WERI-Rb-1 (cell line): ENCODE data around the gene TJP3.
"Not testable (repeated sequence)": the region's sequence is repeated elsewhere in the genome, so short reads cannot be mapped to it uniquely, and the experiment has no call there.

Experiments used
- DNase-seq: peaks from one replicate; pipeline ENCODE4 v3.0.0-alpha.2; 2020
- H3K27ac ChIP-seq: fragments of 250-450 bp; sonication (Bioruptor Pico); 2 replicates; pipeline ENCODE4 v1.5.1; 2020; ENCODE audit warnings: mild to moderate bottlenecking, moderate library complexity
- H3K27me3 ChIP-seq: fragments of 250-450 bp; sonication (Bioruptor Pico); 2 replicates; pipeline ENCODE4 v1.5.1; 2021; ENCODE audit warnings: mild to moderate bottlenecking, low read depth, moderate library complexity; ENCODE audit not compliant: insufficient read depth, severe bottlenecking
- H3K36me3 ChIP-seq: fragments of 250-450 bp; sonication (Bioruptor Pico); 2 replicates; pipeline ENCODE4 v1.5.1; 2020; ENCODE audit warnings: mild to moderate bottlenecking, moderate library complexity
- H3K4me3 ChIP-seq: 2 replicates; pipeline ENCODE4 v1.5.1; 2011; ENCODE audit warnings: low read depth, mild to moderate bottlenecking, control low read depth, low read length
- H3K9me3 ChIP-seq: fragments of 250-450 bp; sonication (Bioruptor Pico); 2 replicates; pipeline ENCODE4 v1.5.1; 2021; ENCODE audit warnings: mild to moderate bottlenecking, moderate library complexity; ENCODE audit not compliant: severe bottlenecking
- TF ChIP-seq, protein P1 (sequence below): IDR thresholded peaks from 2 replicates; pipeline ENCODE4 v1.5.1; 2011; ENCODE audit warnings: low read depth, mild to moderate bottlenecking, control low read depth, inconsistent platforms, low read length

The TJP3 gene

DNA sequence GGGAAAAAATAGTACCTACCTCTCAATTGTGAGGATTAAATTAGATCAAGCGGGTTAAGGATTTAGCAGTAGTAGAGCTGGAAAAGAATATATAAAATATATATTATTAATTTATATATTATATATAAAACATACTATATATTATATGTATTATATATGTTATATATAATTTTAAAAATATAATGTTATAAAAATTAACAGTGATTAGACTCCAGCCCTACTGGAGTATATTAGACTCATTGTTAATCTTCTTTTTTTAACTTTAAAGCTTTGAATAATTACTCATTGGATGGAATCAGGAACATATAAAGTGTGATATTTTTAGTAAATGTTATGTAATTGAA lies 53.9 kb downstream of the TJP3 start:
- Histone ChIP-seq H3K4me3 (peak overlapping the region; percentile 63), H3K36me3 (peaks cover 47% of the 10 kb centered on the region), H3K27ac (peak overlapping the region; percentile 97), H3K27me3 (no peaks in the 10 kb centered on the region), H3K9me3 (no peaks in the 10 kb centered on the region)
- DNase-seq: no peak
- TF ChIP-seq, protein P1, sequence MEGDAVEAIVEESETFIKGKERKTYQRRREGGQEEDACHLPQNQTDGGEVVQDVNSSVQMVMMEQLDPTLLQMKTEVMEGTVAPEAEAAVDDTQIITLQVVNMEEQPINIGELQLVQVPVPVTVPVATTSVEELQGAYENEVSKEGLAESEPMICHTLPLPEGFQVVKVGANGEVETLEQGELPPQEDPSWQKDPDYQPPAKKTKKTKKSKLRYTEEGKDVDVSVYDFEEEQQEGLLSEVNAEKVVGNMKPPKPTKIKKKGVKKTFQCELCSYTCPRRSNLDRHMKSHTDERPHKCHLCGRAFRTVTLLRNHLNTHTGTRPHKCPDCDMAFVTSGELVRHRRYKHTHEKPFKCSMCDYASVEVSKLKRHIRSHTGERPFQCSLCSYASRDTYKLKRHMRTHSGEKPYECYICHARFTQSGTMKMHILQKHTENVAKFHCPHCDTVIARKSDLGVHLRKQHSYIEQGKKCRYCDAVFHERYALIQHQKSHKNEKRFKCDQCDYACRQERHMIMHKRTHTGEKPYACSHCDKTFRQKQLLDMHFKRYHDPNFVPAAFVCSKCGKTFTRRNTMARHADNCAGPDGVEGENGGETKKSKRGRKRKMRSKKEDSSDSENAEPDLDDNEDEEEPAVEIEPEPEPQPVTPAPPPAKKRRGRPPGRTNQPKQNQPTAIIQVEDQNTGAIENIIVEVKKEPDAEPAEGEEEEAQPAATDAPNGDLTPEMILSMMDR: no peak

DNA sequence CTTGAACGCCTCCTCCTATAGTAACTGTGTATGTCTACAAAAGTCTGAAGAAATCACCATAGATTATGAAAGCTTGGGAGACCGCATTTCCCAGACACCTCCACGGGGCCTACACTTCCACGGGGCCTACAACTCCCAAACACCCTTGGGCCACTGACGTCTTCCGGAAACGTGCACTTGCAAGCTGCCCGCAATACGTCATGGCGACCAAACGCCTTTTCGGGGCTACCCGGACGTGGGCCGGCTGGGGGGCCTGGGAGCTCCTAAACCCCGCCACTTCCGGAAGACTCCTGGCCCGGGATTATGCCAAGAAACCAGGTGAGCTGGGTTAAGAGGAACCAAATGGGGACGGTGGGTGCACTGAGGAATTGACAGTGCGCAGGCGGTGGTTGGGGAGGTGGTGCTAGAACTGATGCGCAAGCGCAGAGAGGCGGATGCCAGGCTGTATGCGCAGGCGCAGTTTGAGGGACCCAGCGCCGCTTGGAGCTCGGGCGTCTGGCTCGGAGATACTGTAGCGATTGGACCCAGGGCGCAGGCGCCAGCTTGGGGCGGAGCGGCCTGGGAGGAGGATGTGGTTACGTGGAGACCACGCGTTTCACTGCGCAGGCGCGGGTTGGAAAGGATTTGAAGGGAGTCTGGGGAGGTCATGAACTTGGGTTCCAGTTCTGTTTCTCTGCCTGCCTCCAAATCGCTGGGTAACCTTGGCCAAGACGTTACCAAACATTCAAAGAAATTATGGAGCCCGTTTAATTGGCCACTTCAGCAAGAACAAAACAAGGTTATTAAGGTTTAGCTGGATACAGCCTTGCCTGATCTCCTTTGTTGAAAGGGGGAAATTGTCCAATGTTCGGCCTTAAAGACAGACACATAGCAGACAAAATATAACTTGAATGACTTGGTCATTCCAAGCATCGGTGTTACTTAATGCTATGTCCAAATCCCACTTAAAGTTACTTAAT lies 54.6 kb downstream of the TJP3 start, which contains the start of gene MRPL54:
Gene MRPL54, plus strand, starts transcription at position 182 of the 959 bp plus-strand sequence. Its CDS starts 19 bp downstream, at position 201.
- TF ChIP-seq, protein P1: no peak
- peaks cover 47% of the 10 kb centered on the region for H3K36me3 ChIP-seq
- peak within 1 kb of the TSS; percentile 77 for H3K4me3 ChIP-seq
- H3K27ac ChIP-seq: peak within 1 kb of the TSS; percentile 97
- no peaks in the 10 kb centered on the region for H3K9me3 ChIP-seq
- DNase-seq: peak; percentile 99
- H3K27me3 ChIP-seq: no peaks in the 10 kb centered on the region

DNA sequence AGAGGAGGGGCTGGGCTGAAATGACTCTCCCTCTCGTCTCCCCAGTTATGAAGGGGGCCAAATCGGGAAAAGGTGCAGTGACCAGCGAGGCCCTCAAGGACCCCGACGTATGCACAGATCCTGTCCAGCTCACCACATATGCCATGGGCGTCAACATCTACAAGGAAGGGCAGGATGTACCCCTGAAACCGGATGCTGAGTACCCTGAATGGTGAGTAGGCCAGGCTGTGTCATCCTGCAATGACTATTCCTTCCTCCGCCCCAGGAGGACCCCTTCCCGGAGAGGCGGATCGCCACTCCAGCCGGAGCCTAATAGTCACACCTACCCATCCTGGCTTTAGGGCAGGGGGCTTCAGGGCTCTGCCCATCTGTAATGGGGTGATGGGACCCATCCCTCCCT lies 56.9 kb downstream of the TJP3 start:
- no peak overlapping the region for H3K4me3 ChIP-seq
- H3K9me3 ChIP-seq: no peaks in the 10 kb centered on the region
- DNase-seq: no peak
- TF ChIP-seq, protein P1: no peak
- H3K36me3 ChIP-seq: peaks cover 38% of the 10 kb centered on the region
- no peaks in the 10 kb centered on the region for H3K27me3 ChIP-seq
- no peak overlapping the region for H3K27ac ChIP-seq

DNA sequence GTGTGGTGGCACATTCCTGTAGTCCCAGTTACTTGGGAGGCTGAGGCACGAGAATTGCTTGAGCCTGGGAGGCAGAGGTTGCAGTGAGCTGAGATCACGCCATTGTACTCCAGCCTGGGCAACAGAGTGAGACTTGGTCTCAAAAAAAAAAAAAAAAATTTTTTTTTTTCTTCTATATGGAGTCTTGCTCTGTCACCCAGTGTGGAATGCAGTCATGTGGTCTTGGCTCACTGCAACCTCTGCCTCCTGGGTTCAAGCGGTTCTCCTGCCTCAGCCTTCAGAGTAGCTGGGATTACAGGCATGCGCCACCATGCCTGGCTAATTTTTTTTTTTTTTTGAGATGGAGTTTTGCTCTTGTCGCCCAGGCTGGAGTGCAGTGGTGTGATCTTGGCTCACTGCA lies 57.6 kb downstream of the TJP3 start:
- not testable (repeated sequence) for H3K27me3 ChIP-seq, DNase-seq, H3K4me3 ChIP-seq, H3K9me3 ChIP-seq, H3K27ac ChIP-seq
- H3K36me3 ChIP-seq: peaks cover 44% of the 10 kb centered on the region

DNA sequence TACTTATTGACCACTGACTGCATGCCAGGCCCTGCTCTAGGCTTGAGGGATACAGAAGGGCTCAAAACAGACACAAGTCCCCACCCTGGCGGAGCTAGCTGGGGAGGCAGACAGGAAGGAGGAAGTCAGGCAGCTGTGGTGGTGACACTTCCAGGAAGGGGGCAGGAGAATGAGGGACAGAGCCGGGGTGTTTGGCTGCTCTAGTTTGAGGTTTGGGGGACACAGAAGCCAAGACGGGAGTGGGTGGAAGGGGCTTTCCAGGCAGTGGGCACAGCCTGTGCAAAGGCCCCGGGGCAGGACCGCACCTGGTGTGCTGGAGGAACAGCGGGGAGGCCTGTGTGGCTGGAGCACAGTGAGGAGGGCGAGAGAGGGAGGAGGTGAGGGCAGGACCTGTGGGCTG lies 58.3 kb downstream of the TJP3 start:
- DNase-seq: no peak
- H3K27me3 ChIP-seq: no peaks in the 10 kb centered on the region
- TF ChIP-seq, protein P1: no peak
- H3K4me3 ChIP-seq: no peak overlapping the region
- H3K9me3 ChIP-seq: no peaks in the 10 kb centered on the region
- peaks cover 52% of the 10 kb centered on the region for H3K36me3 ChIP-seq
- peak overlapping the region; percentile 94 for H3K27ac ChIP-seq

DNA sequence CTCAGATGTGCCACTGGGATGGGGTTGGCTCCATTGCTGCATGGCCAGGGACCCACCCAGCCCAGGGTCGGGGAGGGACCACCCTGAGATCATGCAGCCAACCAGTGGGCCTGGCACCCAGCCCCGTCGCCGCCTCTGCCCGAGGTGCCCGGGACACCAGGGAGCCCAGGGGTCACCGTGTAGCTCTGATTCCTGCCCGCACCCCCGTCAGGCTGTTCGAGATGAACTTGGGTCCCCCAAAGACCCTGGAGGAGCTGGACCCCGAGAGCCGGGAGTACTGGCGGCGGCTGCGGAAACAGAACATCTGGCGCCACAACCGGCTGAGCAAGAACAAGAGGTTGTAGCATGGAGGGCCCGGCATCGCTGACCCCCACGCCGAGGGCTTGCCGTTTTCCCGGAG lies 58.9 kb downstream of the TJP3 start:
- Histone ChIP-seq H3K36me3 (peaks cover 56% of the 10 kb centered on the region), H3K4me3 (no peak overlapping the region), H3K9me3 (no peaks in the 10 kb centered on the region), H3K27me3 (no peaks in the 10 kb centered on the region), H3K27ac (peak overlapping the region; percentile 94)
- TF ChIP-seq, protein P1: no peak
- DNase-seq: peak; percentile 34
